Inflammatory macrophage treated with lipopolysaccharide for 4 hours (primary cell): ENCODE measurements around the gene LARGE1.
"Not testable (repeated sequence)": the region's sequence is repeated elsewhere in the genome, so short reads cannot be mapped to it uniquely, and the experiment has no call there.

Source experiments
- DNase-seq: peaks from one replicate; pipeline ENCODE4 v3.0.0-alpha.2; 2020

LARGE1 gene

DNA sequence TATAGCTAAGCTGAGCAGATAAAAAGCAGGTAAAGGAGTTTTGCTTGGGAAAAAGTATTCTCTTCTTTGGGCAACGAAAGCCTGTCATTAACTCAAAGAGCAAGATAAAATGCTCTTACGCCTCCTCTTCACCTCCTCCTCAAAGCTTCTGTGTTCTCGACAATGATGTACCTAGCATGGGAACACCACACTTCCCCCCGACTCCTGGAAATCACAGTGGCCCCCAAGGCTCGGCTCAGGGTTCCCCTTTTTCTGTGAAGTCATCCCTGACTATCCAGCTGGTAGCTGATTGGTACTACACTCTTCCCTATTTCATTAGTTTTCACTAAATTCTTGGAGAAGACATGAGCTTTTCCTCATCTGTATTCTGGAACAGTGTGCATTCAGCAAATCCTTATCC is 336.1 kb downstream of the LARGE1 start:
- DNase-seq = no peak

DNA sequence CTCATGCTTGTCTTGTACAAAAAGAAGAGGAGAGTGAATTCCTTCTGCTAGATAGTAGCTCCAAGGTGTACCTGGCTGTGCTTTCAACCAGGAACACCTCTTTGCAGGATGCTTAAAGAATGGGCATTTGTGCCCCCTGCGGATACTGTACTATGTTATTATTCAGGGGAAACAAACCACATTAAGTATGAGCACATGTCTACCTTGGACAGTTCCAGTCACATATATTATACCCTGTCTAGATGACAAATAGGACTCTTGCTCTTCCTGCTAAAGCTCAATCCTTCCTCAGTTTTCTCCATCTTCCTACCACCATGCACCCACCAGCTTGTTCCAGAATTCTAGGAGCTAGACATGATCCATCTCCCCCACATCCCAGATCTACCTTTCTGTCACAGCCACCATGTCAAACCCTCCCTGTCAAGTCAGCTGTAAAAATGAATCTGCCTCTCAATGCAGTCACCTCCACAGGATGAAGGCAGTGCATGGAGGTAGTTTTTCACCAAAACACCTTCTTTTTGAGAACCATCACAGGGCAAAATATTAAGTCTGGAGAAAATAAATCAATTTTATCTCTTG is 337.4 kb downstream of the LARGE1 start:
- DNase-seq = no peak

DNA sequence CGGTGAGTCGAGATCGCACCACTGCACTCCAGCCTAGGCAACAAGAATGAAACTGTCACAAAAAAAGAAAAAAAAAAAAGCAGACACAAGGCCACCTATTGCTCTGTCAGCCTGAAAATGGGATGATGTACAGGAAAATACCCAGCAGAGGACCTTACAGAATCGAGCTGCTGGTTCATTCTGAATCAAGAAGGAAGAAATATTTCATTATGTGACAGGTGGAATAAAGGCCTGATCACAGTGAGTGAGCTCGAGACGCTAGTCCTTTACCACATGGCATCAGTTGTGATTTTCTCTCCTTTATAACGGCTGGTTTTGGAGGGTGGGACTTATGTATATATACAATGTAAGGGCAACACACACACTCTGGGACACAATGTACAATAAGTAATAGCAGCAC is 340.0 kb downstream of the LARGE1 start:
- no peak for DNase-seq

DNA sequence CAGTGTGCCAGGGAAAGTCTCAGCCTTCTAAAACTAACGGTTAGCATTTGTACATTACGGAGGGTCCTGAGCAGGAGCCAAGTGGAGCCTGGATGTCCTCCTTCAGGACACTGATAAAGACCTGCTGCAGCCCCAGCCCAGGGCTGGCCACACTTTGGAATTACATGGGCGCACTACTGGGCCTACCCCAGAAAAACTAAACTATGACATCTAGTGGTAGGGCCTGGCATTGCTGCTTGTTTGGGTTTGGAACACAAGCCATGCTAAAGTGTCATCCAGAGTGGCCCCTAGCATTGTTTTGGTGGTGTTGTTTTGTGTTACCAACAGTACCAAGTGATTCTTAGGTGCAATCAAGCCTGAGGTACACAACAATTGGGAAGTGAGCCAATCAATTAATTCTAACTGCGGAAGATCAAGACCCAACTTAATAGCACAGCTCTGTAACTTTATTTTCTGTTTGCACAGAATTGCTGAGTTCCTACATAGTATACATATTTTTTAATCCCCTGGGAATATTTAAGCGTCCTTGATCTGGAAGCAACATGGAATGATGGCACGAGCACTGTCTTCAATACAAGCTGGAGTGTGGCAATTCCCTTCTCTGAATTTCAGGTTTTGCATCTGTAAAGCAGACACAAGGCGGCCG is 340.7 kb downstream of the LARGE1 start:
- peak; percentile 23 for DNase-seq

DNA sequence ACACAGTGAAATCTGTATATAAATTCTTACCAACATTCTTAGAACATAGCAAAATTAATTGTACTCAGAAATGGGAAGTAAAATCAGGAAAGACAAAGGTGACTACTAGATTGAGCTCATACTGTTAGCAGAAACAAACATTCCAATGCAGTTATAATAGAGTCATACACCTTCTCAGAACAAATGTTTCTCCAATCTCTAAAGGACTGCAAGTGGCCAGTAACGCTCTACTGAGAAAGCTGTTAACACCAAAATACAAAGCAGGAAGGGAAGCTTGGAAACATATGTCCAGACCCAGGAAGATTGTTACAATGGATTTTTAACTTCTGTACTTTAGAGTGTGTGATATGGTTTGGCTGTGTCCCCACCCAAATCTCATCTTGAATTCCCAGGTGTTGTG is 341.5 kb downstream of the LARGE1 start:
- no peak for DNase-seq

DNA sequence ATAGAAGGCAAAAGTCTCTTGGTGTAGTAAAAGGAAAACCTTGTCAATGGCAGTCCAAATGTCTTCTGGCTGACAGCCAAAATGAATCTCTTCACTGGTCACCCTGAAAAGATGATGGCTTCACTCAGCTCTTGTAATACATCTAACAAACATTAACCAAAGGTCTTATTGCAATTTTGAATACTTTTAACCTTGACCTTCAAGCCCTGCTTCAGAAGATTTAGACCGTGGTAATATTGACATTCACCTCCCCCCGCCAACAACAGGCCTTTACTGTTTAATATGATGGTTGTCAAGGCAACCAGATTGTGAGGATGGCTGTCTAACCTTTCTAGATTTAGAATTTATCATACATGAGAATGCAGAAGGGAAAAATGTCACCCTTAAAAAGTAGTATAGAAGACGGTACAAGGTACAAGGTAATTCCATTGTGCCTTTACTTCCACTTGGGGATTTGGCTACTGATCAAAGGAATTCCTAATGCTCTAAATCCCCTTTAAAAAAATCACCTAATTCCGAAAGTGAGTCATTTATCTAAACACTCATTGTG is 342.3 kb downstream of the LARGE1 start:
- no peak for DNase-seq

DNA sequence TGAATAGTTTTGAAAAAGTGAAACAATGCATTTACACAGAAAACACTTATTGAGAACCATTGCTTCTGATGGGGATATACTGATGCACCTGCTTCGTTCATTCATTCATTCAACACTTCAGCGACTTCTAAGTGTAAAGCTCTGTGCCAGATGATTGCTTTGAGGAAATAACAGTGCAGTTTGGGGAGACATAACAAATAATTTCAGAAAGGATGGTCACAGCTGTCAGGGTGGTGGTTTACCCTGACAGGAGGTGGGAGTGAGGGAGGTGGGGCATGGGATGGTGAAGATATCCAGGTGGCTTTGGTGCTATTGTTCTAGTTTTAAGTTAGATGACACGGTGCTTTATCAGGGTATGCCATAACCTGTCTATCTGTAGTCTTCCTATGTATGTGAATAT is 344.1 kb downstream of the LARGE1 start:
- DNase-seq = no peak

DNA sequence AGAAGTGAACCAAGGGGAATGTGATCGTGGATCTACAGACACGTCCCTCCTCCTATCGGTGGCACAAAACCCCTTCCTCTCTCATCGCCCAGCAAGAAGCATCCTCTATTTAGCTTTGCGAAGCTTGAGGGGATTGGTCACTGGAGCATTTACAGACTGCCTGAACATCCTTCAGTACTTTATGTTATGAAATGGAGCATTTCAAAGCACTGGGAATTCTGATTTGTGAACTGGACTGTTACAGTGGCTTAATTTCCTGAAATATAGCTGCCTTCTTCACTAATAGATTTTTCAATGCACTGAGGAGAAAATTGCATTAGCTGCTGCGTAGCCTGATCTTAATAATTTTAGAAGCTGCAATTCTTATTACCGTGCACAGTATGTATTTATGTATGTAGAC is 344.5 kb downstream of the LARGE1 start:
- DNase-seq = no peak

DNA sequence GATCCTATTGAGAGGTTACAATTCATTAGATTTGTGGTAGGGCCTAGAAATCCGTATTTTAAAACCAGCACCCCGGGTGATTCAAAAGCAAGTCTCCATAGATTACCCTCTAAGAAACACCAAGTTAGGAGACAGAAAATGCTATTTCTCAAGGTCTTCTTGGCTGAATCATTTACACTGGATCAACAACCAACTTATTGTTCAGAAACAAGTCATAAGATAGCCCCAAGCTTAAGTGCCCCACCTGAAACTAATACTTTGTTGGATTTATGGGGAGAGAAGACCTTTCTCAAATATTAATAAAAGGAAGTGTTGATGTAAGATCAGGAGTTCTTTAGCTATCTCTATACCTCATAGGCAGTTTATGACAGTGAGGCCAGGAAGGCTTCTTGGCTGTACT is 345.2 kb downstream of the LARGE1 start:
- DNase-seq = no peak

DNA sequence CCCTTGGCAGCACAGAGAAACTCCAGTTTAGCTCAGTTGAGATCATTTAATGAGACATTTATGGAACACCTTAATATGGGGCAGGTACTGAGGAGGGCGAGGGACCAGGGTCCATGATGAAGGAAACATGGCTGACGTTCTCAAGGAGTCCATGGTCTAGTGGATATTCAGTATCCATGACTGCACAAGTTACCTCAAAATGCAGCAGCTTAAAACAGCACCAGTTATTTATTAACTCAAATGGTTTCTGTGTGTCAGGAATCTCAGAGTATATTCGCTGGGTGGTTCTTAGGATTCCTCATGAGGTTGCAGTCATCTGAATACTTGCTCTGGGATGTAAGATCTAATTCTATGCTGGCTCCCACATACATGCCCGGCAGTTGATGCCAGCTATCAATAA is 346.8 kb downstream of the LARGE1 start:
- no peak for DNase-seq

DNA sequence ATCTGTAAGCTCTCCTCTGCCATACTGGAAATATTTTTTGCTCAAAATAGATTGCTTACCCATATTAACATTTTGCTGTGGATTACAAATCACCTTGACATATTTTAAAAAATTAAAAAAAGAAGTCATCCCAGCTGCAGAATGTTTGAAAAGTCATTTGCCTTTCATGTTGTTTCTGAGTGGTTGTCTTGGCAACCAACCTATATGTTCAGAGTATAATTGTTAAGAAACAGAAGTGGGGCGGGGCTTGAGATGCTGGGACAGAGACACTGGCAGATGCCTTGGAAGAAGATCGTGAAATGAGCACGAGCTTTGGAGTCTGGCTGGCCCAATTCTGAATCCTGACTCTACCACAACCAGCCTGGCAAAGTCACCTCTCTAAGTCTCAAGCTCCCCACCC is 348.2 kb downstream of the LARGE1 start:
- no peak for DNase-seq

DNA sequence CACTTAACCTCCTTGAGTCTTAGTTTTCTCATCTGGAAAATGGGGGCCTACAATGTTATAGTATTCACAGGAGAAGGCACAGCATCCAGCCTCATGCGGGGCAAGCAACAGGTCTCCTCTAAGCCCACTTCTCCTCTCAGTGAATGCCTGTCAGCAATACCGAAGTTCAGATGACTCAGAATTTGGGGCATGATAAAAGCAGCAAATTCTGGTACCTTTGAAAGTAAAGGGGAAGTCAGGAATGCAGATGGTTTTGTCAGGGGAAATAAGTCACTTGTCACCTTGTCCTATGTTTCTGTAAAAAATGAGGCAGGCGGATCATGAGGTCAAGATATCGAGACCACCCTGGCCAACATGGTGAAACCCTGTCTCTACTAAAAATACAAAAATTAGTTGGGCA is 350.2 kb downstream of the LARGE1 start:
- DNase-seq = no peak

DNA sequence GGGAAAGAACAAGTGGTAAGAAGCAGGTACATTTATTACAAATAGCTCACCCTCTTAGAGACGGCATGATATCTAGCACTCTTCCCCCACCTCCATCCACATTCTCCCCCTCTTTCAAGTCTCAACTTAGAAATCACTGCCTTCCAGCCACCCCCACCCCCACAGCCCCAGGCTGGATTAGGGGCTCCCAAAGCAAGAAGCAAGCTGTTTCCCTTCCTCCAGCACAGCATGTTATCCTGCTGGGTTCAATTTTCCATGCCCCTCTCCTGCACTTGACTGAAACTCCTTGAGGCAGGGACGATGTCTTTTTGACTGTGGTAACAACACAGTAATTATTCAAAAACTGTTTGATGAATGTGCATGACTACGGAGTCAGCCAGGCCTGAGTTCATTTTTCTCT is 350.7 kb downstream of the LARGE1 start:
- no peak for DNase-seq

DNA sequence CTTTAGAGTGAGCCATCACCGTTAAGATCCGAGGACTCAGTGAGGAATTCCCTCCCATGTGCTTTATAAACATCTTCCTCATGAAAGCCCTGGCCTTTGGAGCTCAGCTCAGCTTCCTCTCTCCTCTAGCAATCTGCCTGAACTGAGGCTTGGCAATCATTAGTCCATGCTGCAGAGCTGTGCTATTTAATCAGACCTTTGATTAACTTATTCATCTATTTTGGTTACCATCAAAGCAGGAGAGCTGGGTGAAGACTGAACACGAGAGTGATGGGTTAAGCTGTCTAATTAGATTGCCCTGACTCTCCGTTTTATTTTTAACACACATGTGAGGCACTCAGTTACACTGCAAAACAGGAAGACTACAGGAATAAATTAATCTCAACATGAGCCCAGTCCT is 351.3 kb downstream of the LARGE1 start:
- DNase-seq = no peak

DNA sequence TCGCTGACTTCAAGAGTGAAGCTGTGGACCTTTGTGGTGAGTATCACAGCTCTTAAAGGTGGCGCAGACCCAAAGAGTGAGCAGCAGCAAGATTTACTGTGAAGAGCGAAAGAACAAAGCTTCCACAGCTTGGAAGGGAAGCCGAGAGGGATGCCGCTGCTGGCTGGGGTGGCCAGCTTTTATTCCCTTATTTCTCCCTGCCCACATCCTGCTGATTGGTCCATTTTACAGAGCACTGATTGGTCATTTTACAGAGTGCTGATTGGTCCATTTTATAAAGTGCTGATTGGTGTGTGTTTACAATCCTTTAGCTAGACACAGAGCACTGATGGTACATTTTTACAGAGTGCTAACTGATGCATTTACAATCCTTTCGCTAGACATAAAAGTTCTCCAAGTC is 353.8 kb downstream of the LARGE1 start:
- DNase-seq = not testable (repeated sequence)

DNA sequence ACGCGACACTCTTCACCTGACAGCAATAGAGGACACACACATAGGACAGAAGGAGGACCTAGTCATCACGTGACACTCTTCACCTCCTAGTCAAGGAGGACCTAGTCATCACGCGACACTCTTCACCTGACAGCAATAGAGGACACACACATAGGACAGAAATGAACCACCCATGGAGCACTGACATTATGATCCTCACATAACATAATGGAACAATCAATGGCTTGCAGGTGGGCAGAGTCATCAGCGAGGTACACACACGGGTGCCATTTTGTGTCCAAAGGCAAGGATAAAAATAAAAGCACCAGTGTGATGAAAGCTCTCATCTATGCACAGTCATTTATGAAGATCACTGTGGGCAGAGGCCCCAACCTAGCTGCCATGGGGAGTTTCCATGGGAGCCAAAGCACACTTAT is 354.7 kb downstream of the LARGE1 start:
- no peak for DNase-seq

DNA sequence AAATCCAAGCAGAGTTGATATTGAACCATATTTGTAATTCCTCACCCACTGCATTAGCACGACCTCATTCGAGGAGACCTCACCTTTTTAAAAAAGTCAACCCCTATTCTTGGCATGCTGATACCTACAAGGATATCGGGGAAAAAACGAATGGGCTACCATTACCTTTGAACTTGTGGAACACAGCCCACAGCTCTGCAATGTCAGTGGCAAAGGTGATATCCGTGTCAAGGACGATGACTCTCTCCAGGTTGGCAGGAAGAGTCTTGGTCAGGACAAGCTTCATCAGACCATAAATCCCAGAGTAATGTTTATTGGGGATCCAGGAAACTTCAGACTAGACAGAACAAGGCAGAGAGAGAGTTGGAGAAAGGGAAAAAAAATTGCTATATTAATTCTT is 355.6 kb downstream of the LARGE1 start:
- DNase-seq = no peak

DNA sequence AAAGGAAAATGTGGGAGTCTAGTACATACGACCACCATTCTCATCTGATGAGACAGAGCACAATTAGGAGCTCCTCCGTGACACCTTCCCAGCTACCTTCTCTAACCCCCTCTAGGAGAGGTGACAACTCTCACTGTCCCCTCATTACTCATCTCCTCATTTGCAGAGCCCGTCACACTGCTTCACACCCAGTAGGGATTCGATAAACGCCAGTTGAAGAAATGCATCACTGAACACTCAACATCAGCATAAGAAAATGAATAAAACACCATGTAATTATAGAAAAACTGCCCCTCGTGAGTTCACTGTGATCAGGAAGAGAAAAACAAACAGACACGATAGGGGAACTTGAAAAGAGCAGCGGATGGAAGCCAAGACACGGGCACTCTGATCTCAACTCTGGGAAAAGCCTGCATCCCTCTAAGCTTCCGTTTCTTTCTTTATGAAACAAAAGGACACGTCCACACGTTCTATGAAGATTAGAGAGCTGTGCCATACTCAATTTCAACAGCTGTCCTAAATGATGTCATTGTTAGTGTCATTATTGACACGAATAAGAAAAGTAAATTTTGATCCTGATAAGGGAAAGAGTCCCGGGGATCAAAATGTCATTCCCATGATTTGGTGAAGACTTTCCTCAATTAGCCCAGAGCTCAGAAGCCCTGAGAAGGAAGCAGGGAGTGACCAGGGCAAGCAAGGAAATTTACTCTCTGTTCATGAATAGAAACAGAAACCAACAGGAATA is 356.9 kb downstream of the LARGE1 start:
- DNase-seq = no peak

DNA sequence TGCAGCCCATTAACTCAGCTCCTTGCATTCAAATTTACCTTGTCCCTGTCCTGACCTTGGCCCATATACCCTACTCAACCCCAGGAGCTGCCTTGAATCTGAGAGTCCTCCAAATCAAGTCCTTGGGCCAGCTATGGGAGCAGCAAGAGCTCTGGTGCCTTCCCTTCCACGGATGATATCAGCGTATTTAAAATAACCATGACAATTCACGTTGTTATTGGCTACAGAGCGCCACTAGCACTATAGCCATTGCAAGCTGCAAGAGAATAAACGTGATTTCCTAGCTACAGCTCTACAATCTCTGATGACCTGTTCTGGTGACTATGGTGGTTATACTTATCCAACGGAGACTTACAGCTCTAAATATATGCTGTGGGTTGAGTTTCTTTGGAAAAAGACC is 357.8 kb downstream of the LARGE1 start:
- DNase-seq = no peak

DNA sequence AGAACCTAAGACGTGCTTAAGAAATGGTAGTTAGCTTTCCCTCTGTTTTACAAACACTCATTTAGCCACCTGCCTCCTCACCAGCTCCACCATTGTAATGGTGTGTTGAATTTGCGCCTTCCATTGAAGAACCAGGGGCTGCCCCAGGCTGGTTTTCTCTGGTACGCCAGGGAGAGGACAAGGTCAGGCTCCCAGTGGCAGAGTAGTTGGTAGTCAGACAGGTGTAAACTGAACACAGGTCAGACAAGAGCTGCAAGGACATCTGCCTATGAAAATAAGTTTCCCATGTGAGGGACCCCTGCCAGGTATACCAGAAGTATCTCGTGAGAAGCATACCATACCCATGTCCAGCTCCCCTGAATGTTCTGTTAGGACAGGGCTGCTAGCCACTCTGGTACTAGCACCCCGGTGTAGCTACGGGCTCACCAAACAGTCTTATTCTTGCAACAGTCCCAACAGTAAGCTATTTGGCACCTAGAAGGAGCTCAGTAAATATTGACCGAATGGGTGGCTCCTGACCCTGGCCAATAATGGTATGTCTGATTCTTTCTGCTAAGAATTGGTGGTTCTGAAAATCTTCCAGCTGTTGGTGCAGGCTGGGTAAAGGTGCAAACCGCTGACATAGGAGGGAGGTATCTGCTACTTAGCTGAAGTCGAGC is 359.0 kb downstream of the LARGE1 start:
- no peak for DNase-seq

DNA sequence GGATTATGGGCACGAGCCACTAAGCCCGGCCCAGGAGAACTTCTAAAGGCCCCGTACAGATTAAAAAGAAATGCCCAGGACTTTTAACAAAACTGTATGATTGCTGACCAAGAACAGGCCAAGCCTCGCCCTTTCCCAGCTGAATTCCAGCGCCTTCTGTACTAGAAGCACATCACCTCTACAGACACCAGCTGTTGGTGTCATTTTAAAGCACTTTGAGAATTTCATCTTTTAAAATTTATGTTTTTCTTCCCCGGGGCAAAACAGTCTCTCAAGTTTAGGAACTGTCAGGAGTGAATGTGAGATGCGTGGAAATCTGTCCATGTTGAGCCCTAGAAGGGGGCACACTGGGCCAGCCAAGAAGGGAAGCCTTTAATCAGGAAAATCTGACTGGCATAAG is 362.4 kb downstream of the LARGE1 start:
- no peak for DNase-seq

DNA sequence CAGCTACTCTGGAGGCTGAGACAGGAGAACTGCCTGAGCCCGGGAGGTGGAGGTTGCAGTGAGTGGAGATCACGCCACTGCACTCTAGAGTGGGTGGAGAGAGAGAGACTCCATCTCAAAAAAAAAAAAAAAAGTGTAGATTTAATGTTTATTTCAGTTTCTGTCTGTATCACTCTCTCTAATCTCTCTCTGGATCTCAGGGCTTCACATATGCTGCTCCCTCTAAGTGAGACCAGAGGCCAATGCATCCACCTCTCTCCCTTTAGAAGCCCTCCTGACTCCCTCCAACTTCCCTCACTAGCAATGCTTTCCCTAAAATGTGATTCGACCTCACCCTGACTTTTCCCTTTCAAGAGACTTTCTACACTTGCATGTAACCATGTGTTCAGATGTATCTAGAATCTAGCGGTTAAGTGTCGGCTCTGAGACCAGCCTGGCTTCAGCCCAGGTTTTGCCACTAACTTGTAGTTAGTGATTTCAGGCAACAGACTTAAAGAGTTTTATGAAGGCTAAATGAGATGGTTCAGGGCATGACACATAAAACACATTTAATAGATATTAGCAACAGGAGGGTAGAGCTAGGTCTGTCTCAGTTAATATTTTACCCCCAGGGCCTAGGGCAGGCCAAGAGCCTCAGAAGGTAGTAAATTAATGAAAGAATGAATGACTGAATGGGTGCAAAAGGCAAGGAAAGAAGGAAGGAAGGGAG is 364.3 kb downstream of the LARGE1 start:
- DNase-seq = no peak

DNA sequence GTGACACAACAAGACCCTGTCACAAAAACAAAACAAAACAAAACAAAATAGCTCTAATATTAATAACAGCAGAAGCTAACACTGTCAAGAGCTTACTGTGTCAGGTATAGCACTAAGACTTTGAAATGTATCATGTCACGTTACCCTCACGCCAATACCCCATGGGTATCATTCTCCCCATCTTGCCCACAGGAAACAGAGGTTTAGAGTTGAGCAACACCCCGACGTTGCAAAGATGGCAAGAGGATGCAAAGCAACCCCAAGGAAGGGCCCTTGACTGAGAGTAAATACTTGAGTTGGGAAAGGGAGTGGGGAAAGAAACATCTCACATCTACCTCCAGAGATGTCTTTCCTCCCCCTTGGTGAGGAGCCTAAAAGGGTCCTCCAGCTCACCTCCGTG is 366.8 kb downstream of the LARGE1 start:
- no peak for DNase-seq
